Measurements from ENCODE around the gene ZNF226. TPM values are rescaled to one million over a fixed set of nuclear protein-coding genes. Genes with fewer than 3 reads are reported as not detected.
A peak's percentile ranks its signal among the peaks of the same experiment; 100 is the strongest.

The ZNF226 gene
- total and polyA plus RNA-seq, 9 of the 15 experiments (the other 6 are each of a cell fraction or from before 2014, with no cell fraction given): 6.2 to 19.4 (median 9.3) TPM

GRCh38 chr19:44164673-44165512, at the start of gene ZNF226 (continued):
- TF ChIP-seq E2F6 (IDR thresholded peaks at IDR 0.05; ENCODE audit: borderline replicate concordance in 1 of 2, extremely low read depth in 1 of 2, insufficient read depth in 1 of 2, insufficient read length in 1 of 2, low read depth in 1 of 2, low read length in 1 of 2, poor library complexity in 1 of 2, severe bottlenecking in 1 of 2): peak in 1 of 2 experiments; percentile 33
- TF ChIP-seq SIN3A (IDR thresholded peaks at IDR 0.05; ENCODE audit: borderline replicate concordance in 2 of 2, control insufficient read depth in 1 of 2, low read depth in 2 of 2, low read length in 2 of 2): no peak
- peak in 1 of 2 experiments; percentile 65; a peak in 1 of 4 replicates for TF ChIP-seq KDM4B (IDR thresholded peaks at IDR 0.05; ENCODE audit: borderline replicate concordance in 2 of 2, low read depth in 1 of 2)
- TF ChIP-seq BDP1 (IDR thresholded peaks at IDR 0.05; ENCODE audit: insufficient read depth, insufficient read length): no peak
- no peak for TF ChIP-seq KDM1A (IDR thresholded peaks at IDR 0.05)
- TF ChIP-seq ZNF589 (CRISPR knock-in tag; IDR thresholded peaks at IDR 0.05; ENCODE audit: low read depth): no peak
- TF ChIP-seq CHCHD3 (CRISPR knock-in tag; IDR thresholded peaks at IDR 0.05): no peak
- TF ChIP-seq NR0B1 (IDR thresholded peaks at IDR 0.05; ENCODE audit: partially characterized antibody): no peak
- no peak for TF ChIP-seq NR3C1 (CRISPR knock-in tag; IDR thresholded peaks at IDR 0.05)
- no peak for TF ChIP-seq GTF2B (IDR thresholded peaks at IDR 0.05; ENCODE audit: extremely low read depth, insufficient read length)
- TF ChIP-seq ZC3H11A (IDR thresholded peaks at IDR 0.05; ENCODE audit: low read depth, low read length): no peak
- no peak for TF ChIP-seq ZBTB1 (CRISPR knock-in tag; IDR thresholded peaks at IDR 0.05; ENCODE audit: borderline replicate concordance, low read depth)
- TF ChIP-seq HBP1 (CRISPR knock-in tag; IDR thresholded peaks at IDR 0.05): no peak
- TF ChIP-seq, protein P1, sequence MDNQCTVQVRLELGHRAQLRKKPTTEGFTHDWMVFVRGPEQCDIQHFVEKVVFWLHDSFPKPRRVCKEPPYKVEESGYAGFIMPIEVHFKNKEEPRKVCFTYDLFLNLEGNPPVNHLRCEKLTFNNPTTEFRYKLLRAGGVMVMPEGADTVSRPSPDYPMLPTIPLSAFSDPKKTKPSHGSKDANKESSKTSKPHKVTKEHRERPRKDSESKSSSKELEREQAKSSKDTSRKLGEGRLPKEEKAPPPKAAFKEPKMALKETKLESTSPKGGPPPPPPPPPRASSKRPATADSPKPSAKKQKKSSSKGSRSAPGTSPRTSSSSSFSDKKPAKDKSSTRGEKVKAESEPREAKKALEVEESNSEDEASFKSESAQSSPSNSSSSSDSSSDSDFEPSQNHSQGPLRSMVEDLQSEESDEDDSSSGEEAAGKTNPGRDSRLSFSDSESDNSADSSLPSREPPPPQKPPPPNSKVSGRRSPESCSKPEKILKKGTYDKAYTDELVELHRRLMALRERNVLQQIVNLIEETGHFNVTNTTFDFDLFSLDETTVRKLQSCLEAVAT (IDR thresholded peaks at IDR 0.05): no peak
- TF ChIP-seq NR2F6 (CRISPR knock-in tag; IDR thresholded peaks at IDR 0.05): no peak
- TF ChIP-seq MXI1 (IDR thresholded peaks at IDR 0.05; ENCODE audit: low read depth, low read length): no peak
- no peak for TF ChIP-seq ERF (CRISPR knock-in tag; IDR thresholded peaks at IDR 0.05)
- TF ChIP-seq TOE1 (IDR thresholded peaks at IDR 0.05; ENCODE audit: borderline replicate concordance): no peak
- no peak for TF ChIP-seq TOE1 (CRISPR knock-in tag; IDR thresholded peaks at IDR 0.05; ENCODE audit: borderline replicate concordance, low read depth)
- TF ChIP-seq MAX (CRISPR knock-in tag; IDR thresholded peaks at IDR 0.05): no peak
